HCT116 (cell line): ENCODE measurements around the gene BEND3. TPM values are rescaled to one million over a fixed set of nuclear protein-coding genes. Genes with fewer than 3 reads are reported as not detected.
A peak's percentile ranks its signal among the peaks of the same experiment; 100 is the strongest.
"Not testable (repeated sequence)": the region's sequence is repeated elsewhere in the genome, so short reads cannot be mapped to it uniquely, and the experiment has no call there.

Source experiments
- ATAC-seq: fragments of 200-7000 bp; cut with Tn5 transposase; 2 replicates; pipeline ENCODE4 v1.9.1; 2020; ENCODE audit warnings: mild to moderate bottlenecking, moderate library complexity
- BruUV-seq: library from RNA; stranded (reverse); fragments of 400-500 nt; replicated peaks from 2 replicates; lab custom pipeline; 2021; lab: Mats Ljungman, UMichigan
- CTCF ChIA-PET: fragments of 300-600 bp; sonication (Branson Sonifier 250); formaldehyde crosslinking; loops from one replicate; lab custom pipeline; 2021; ENCODE audit warnings: antibody characterized with exemption; lab: Charles Lee
- POLR2A ChIA-PET: fragments of 300-600, 350-600 bp; sonication (Branson Sonifier 250); formaldehyde crosslinking; loops from one replicate; lab custom pipeline; 2021; ENCODE audit warnings: antibody characterized with exemption; lab: Charles Lee
- RAD21 ChIA-PET, 2 experiments: fragments of 300-600 bp; sonication (Branson Sonifier 250); formaldehyde crosslinking; loops; one replicate each; lab custom pipeline; 2023; ENCODE audit warnings: low total read pairs in 2 of 2; ENCODE audit not compliant: uncharacterized antibody in 2 of 2, unreplicated experiment in 2 of 2, low non-redundant PET in 1 of 2; lab: Charles Lee
- DNase-seq: peaks from one replicate; pipeline ENCODE4 v3.0.0-alpha.2; 2010; ENCODE audit warnings: low read depth, low spot score
- H2AFZ ChIP-seq: fragments of 200-600 bp; shearing (Covaris generic), sonication (generic); 2 replicates; pipeline ENCODE4 v1.6.1; 2017; ENCODE audit warnings: low read depth, mixed run types, mixed read lengths, antibody characterized with exemption, low read length; ENCODE audit not compliant: poor library complexity, severe bottlenecking
- H3K27ac ChIP-seq: 2 replicates; pipeline ENCODE4 v1.5.1; 2012; ENCODE audit warnings: low read depth, low read length
- H3K27me3 ChIP-seq: fragments of 200-600 bp; sonication (generic); 2 replicates; pipeline ENCODE4 v1.6.1; 2016; ENCODE audit warnings: mixed run types, low read length, mixed read lengths; ENCODE audit not compliant: insufficient read depth
- H3K36me3 ChIP-seq, 2 experiments: fragments of 200-500 bp in 1 of 2; fragments of 200-600 bp in 1 of 2; sonication (Bioruptor generic) in 1 of 2; sonication (generic) in 1 of 2; 2 replicates each; pipeline versions ENCODE4 v1.5.1 to v1.6.1; 2014 to 2016; ENCODE audit warnings: low read length in 2 of 2, inconsistent platforms in 1 of 2, mixed read lengths in 1 of 2, mixed run types in 1 of 2; ENCODE audit not compliant: insufficient read depth in 2 of 2, control insufficient read depth in 1 of 2
- H3K4me1 ChIP-seq, 2 experiments: fragments of 200-600 bp in 1 of 2; sonication (generic) in 1 of 2; 2 replicates each; pipeline versions ENCODE4 v1.5.1 to v1.6.1; 2012 to 2017; ENCODE audit warnings: low read length in 2 of 2, inconsistent platforms in 1 of 2, mild to moderate bottlenecking in 1 of 2, mixed read lengths in 1 of 2, mixed run types in 1 of 2, moderate library complexity in 1 of 2; ENCODE audit not compliant: insufficient read depth in 2 of 2, control insufficient read depth in 1 of 2
- H3K4me2 ChIP-seq: fragments of 200-600 bp; sonication (generic); 2 replicates; pipeline ENCODE4 v1.6.1; 2017; ENCODE audit warnings: mixed run types, low read length, mixed read lengths
- H3K4me3 ChIP-seq, 2 experiments: fragments of 200-600 bp in 1 of 2; sonication (generic) in 1 of 2; replicated peaks in 1 of 2; 2 replicates each; pipeline ENCODE4 v1.5.1; 2011 to 2016; ENCODE audit warnings: low read length in 2 of 2, control low read depth in 1 of 2, low read depth in 1 of 2, mild to moderate bottlenecking in 1 of 2, mixed read lengths in 1 of 2, mixed run types in 1 of 2
- H3K79me2 ChIP-seq: fragments of 200-600 bp; sonication (generic); 2 replicates; pipeline ENCODE4 v1.6.1; 2017; ENCODE audit warnings: mild to moderate bottlenecking, mixed run types, low read length, moderate library complexity, mixed read lengths; ENCODE audit not compliant: insufficient read depth
- H3K9ac ChIP-seq: fragments of 200-600 bp; sonication (generic); 2 replicates; pipeline ENCODE4 v1.6.1; 2016; ENCODE audit warnings: low read length, mixed read lengths
- H3K9me2 ChIP-seq: fragments of 200-600 bp; sonication (generic), shearing (Covaris generic); 2 replicates; pipeline ENCODE4 v1.6.1; 2017; ENCODE audit warnings: mixed run types, mild to moderate bottlenecking, moderate library complexity; ENCODE audit not compliant: insufficient read depth
- H3K9me3 ChIP-seq, 2 experiments: fragments of 200-500 bp in 1 of 2; fragments of 200-600 bp in 1 of 2; sonication (Bioruptor generic) in 1 of 2; sonication (generic) in 1 of 2; 2 replicates each; pipeline ENCODE4 v1.6.1; 2014 to 2017; ENCODE audit warnings: low read length in 2 of 2, mixed read lengths in 2 of 2, inconsistent platforms in 1 of 2, low read depth in 1 of 2, mild to moderate bottlenecking in 1 of 2, mixed run types in 1 of 2, moderate library complexity in 1 of 2; ENCODE audit not compliant: control insufficient read depth in 1 of 2, insufficient read depth in 1 of 2
- H4K20me1 ChIP-seq: fragments of 200-600 bp; sonication (generic), shearing (Covaris generic); 2 replicates; pipeline ENCODE4 v1.6.1; 2017; ENCODE audit warnings: mixed run types, mild to moderate bottlenecking, moderate library complexity; ENCODE audit not compliant: insufficient read depth
- CBX3 ChIP-seq: IDR thresholded peaks from 2 replicates; pipeline ENCODE4 v1.6.1; 2012; ENCODE audit warnings: low read depth
- ELF1 ChIP-seq: IDR thresholded peaks from 2 replicates; pipeline ENCODE4 v1.6.1; 2012; ENCODE audit warnings: low read depth, borderline replicate concordance
- EZH2phosphoT487 ChIP-seq: fragments of 200-600 bp; IDR thresholded peaks from 2 replicates; pipeline ENCODE4 v1.6.1; 2018; ENCODE audit warnings: antibody characterized with exemption, borderline replicate concordance
- SIN3A ChIP-seq: IDR thresholded peaks from 2 replicates; pipeline ENCODE4 v1.6.1; 2012; ENCODE audit warnings: low read depth
- TCF7L2 ChIP-seq: IDR thresholded peaks from 2 replicates; pipeline ENCODE4 v1.7.0; 2011; ENCODE audit warnings: borderline replicate concordance, inconsistent platforms; ENCODE audit not compliant: insufficient read depth, insufficient read length; ENCODE audit errors: extremely low read depth
- intact Hi-C: fragments of 100-400 bp; cut with micrococcal nuclease; formaldehyde crosslinking; loops from 2 replicates; pipeline ENCODE4 v1.10.0; 2022
- total RNA-seq: library from RNA; stranded (reverse); gene quantifications from one replicate; pipeline ENCODE4 v1.2.1, GENCODE V29; 2021; ENCODE audit not compliant: unreplicated experiment
- TF ChIP-seq, protein P1 (sequence below), 3 experiments: fragments of 200-600 bp in 1 of 3; sonication (generic) in 1 of 3; IDR thresholded peaks in 2 of 3; conservative IDR thresholded peaks in 1 of 3; 2 replicates each; pipeline ENCODE4 v1.5.1; 2012 to 2017; ENCODE audit warnings: low read depth in 2 of 3, low read length in 2 of 3, antibody characterized with exemption in 1 of 3, borderline replicate concordance in 1 of 3, control low read depth in 1 of 3, mild to moderate bottlenecking in 1 of 3, mixed read lengths in 1 of 3, mixed run types in 1 of 3, moderate library complexity in 1 of 3; ENCODE audit not compliant: insufficient read depth in 1 of 3

BEND3 gene
- total RNA-seq, 1 experiment from 2014 or later = 6.3 TPM

DNA sequence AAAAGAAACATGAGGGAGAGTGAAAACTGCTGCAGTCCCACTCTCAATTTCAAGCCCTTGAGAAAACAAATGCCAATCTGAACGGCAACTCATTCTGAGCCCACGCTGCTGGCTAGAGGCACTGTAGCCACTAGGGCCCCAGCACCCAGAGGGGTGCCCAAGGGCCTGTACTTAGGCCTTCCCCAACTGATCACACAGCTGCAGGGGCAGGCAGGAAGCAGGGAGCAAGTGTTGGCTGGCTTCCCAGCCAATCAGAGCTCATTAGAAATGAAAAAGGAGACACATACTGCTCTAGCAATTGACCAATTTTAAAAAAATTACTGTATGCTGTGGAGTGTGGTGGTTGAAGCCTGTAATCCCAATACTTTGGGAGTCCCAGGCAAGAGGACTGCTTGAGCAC, 3.7 kb upstream of the BEND3 start:
- ChIA-PET POLR2A (no interaction called here), CTCF (no interaction called here), RAD21 (no interaction called here)
- ATAC-seq = no peak
- H3K9ac ChIP-seq = no peak overlapping the region
- no peaks in the 10 kb centered on the region for H3K9me3 ChIP-seq
- BruUV-seq = no TSS peak
- H3K4me3 ChIP-seq = no peak overlapping the region
- no peaks in the 10 kb centered on the region for H3K36me3 ChIP-seq
- TF ChIP-seq TCF7L2 (no peak), ELF1 (no peak), CBX3 (no peak), SIN3A (no peak), EZH2phosphoT487 (no peak)
- TF ChIP-seq, protein P1, sequence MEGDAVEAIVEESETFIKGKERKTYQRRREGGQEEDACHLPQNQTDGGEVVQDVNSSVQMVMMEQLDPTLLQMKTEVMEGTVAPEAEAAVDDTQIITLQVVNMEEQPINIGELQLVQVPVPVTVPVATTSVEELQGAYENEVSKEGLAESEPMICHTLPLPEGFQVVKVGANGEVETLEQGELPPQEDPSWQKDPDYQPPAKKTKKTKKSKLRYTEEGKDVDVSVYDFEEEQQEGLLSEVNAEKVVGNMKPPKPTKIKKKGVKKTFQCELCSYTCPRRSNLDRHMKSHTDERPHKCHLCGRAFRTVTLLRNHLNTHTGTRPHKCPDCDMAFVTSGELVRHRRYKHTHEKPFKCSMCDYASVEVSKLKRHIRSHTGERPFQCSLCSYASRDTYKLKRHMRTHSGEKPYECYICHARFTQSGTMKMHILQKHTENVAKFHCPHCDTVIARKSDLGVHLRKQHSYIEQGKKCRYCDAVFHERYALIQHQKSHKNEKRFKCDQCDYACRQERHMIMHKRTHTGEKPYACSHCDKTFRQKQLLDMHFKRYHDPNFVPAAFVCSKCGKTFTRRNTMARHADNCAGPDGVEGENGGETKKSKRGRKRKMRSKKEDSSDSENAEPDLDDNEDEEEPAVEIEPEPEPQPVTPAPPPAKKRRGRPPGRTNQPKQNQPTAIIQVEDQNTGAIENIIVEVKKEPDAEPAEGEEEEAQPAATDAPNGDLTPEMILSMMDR (IDR thresholded peaks at IDR 0.05 in 2 of 3, conservative IDR thresholded peaks at IDR 0.05 in 1 of 3; ENCODE audit: borderline replicate concordance in 1 of 3, insufficient read depth in 1 of 3, low read depth in 2 of 3, low read length in 2 of 3) = no peak
- H3K9me2 ChIP-seq = no peaks in the 10 kb centered on the region
- no peak for DNase-seq
- peaks cover 14 to 24% of the 10 kb centered on the region in 2 experiments; a peak in 3 of 4 replicates for H3K4me1 ChIP-seq
- no peaks in the 10 kb centered on the region for H4K20me1 ChIP-seq
- H2AFZ ChIP-seq = peak overlapping the region; percentile 56
- intact Hi-C loops = no loop called here
- H3K27ac ChIP-seq = no peak overlapping the region
- H3K79me2 ChIP-seq = no peaks in the 10 kb centered on the region
- H3K27me3 ChIP-seq = no peaks in the 10 kb centered on the region
- H3K4me2 ChIP-seq = peak overlapping the region; percentile 50

GRCh38 chr6:107118540-107118939, 3.2 kb upstream of the BEND3 start:
- intact Hi-C loops, H3K9me2 ChIP-seq, CTCF ChIA-PET, H3K27me3 ChIP-seq, BruUV-seq, H3K4me3 ChIP-seq, RAD21 ChIA-PET, H3K79me2 ChIP-seq, H3K27ac ChIP-seq, H3K9me3 ChIP-seq, H4K20me1 ChIP-seq, POLR2A ChIA-PET, H3K9ac ChIP-seq, H3K36me3 ChIP-seq, ATAC-seq, DNase-seq: not testable (repeated sequence)
- Histone ChIP-seq H2AFZ (peak overlapping the region; percentile 56), H3K4me2 (peak overlapping the region; percentile 50), H3K4me1 (peaks cover 18 to 29% of the 10 kb centered on the region in 2 experiments; a peak in 3 of 4 replicates)
